Panc1 (cell line): Measurements from ENCODE around the gene DPEP2NB. TPM values are rescaled to one million over a fixed set of nuclear protein-coding genes. Genes with fewer than 3 reads are reported as not detected.

Experiments
- ATAC-seq: fragments of 200-7000 bp; cut with Tn5 transposase; 2 replicates; pipeline ENCODE4 v1.9.1; 2020; ENCODE audit warnings: mild to moderate bottlenecking, moderate library complexity
- BruUV-seq: library from RNA; stranded (reverse); fragments of 400-500 nt; replicated peaks from 2 replicates; lab custom pipeline; 2021; lab: Mats Ljungman, UMichigan
- CTCF ChIA-PET: fragments of 300-600 bp; sonication (Branson Sonifier 250); formaldehyde crosslinking; loops from one replicate; lab custom pipeline; 2022; ENCODE audit warnings: antibody characterized with exemption; lab: Charles Lee
- POLR2A ChIA-PET: fragments of 300-600 bp; sonication (Branson Sonifier 250); formaldehyde crosslinking; loops from one replicate; lab custom pipeline; 2022; ENCODE audit warnings: antibody characterized with exemption; lab: Charles Lee
- DNase-seq: peaks from one replicate; pipeline ENCODE4 v3.0.0-alpha.2; 2010; ENCODE audit warnings: low read depth, low spot score
- H3K27ac ChIP-seq: 2 replicates; pipeline ENCODE4 v1.5.1; 2011; ENCODE audit warnings: mild to moderate bottlenecking, low read length, inconsistent platforms
- H3K27me3 ChIP-seq: fragments of 200-500 bp; sonication (Bioruptor generic); 2 replicates; pipeline ENCODE4 v1.6.0; 2014; ENCODE audit warnings: low read length, inconsistent platforms; ENCODE audit not compliant: control insufficient read depth, insufficient read depth
- H3K36me3 ChIP-seq: fragments of 200-500 bp; sonication (Bioruptor generic); 2 replicates; pipeline ENCODE4 v1.5.1; 2014; ENCODE audit warnings: inconsistent platforms, mild to moderate bottlenecking, low read length, moderate library complexity; ENCODE audit not compliant: control insufficient read depth, insufficient read depth
- H3K4me1 ChIP-seq: 2 replicates; pipeline ENCODE4 v1.5.1; 2011; ENCODE audit warnings: inconsistent platforms, mild to moderate bottlenecking, low read length, moderate library complexity; ENCODE audit not compliant: control insufficient read depth, insufficient read depth
- H3K4me3 ChIP-seq, 2 experiments: 2 replicates each; pipeline ENCODE4 v1.5.1; 2011 to 2012; ENCODE audit warnings: low read depth in 2 of 2, low read length in 2 of 2, mild to moderate bottlenecking in 2 of 2, inconsistent platforms in 1 of 2, moderate library complexity in 1 of 2
- H3K9me3 ChIP-seq: fragments of 200-500 bp; sonication (Bioruptor generic); 2 replicates; pipeline ENCODE4 v1.5.1; 2014; ENCODE audit warnings: low read depth, mild to moderate bottlenecking, inconsistent platforms, low read length, moderate library complexity; ENCODE audit not compliant: control insufficient read depth, insufficient read depth
- CTCF ChIP-seq: fragments of 450-650 bp; IDR thresholded peaks from 2 replicates; pipeline ENCODE4 v1.5.1; 2017; ENCODE audit warnings: mild to moderate bottlenecking
- POLR2AphosphoS5 ChIP-seq: IDR thresholded peaks from 2 replicates; pipeline ENCODE4 v1.6.1; 2012; ENCODE audit warnings: mild to moderate bottlenecking, low read depth, low read length, moderate library complexity
- REST ChIP-seq, 2 experiments: IDR thresholded peaks; 2 replicates each; pipeline ENCODE4 v1.6.1; 2011 to 2012; ENCODE audit warnings: low read depth in 2 of 2, control low read depth in 1 of 2, low read length in 1 of 2, mild to moderate bottlenecking in 1 of 2, moderate library complexity in 1 of 2; ENCODE audit not compliant: insufficient read depth in 1 of 2
- SIN3A ChIP-seq: IDR thresholded peaks from 2 replicates; pipeline ENCODE4 v1.6.1; 2012; ENCODE audit warnings: low read depth, mild to moderate bottlenecking, low read length, moderate library complexity, borderline replicate concordance; ENCODE audit not compliant: insufficient read depth
- TCF7L2 ChIP-seq: IDR thresholded peaks from 2 replicates; pipeline ENCODE4 v1.6.1; 2011; ENCODE audit warnings: mild to moderate bottlenecking, low read depth, low read length, inconsistent platforms
- in situ Hi-C: cut with HindIII; loops from 2 replicates; pipeline ENCODE4 v1.10.0; 2016; ENCODE audit warnings: low sequenced_read_pairs, low pct_unique_long_range_greater_than_20kb
- intact Hi-C: fragments of 100-400 bp; cut with micrococcal nuclease; formaldehyde crosslinking; loops from one replicate; pipeline ENCODE4 v1.10.0; 2022; ENCODE audit not compliant: unreplicated experiment
- total RNA-seq: library from RNA; stranded (reverse); gene quantifications from one replicate; pipeline ENCODE4 v1.2.1, GENCODE V29; 2021; ENCODE audit not compliant: unreplicated experiment

Gene DPEP2NB
- total RNA-seq, 1 experiment from 2014 or later, result not detected

- no peak for ATAC-seq
- no peak for DNase-seq
- intact Hi-C loops (no loop called here), in situ Hi-C loops (no loop called here)
- CTCF ChIA-PET, result no interaction called here
- H3K36me3 ChIP-seq, result no peaks in the 10 kb centered on the region
- H3K4me1 ChIP-seq, result no peaks in the 10 kb centered on the region; the same call in 1 of the 2 replicates
- no peak overlapping the region for H3K4me3 ChIP-seq
- H3K27ac ChIP-seq, result no peak overlapping the region
- no TSS peak for BruUV-seq
- POLR2A ChIA-PET, result no interaction called here
- H3K9me3 ChIP-seq, result no peaks in the 10 kb centered on the region
- H3K27me3 ChIP-seq, result no peaks in the 10 kb centered on the region
- TF ChIP-seq SIN3A (no peak), CTCF (no peak), REST (IDR thresholded peaks at IDR 0.05; ENCODE audit: insufficient read depth in 1 of 2, low read depth in 2 of 2, low read length in 1 of 2) (no peak), POLR2AphosphoS5 (no peak), TCF7L2 (no peak)
Measured at GRCh38 chr16:67986949-67987348, 28.8 kb downstream of the DPEP2NB start.

- CTCF ChIA-PET, result no interaction called here
- TF ChIP-seq TCF7L2 (no peak), SIN3A (no peak), REST (IDR thresholded peaks at IDR 0.05; ENCODE audit: insufficient read depth in 1 of 2, low read depth in 2 of 2, low read length in 1 of 2) (no peak), CTCF (no peak), POLR2AphosphoS5 (no peak)
- H3K27me3 ChIP-seq, result no peaks in the 10 kb centered on the region
- no peak overlapping the region for H3K27ac ChIP-seq
- DNase-seq (no peak), ATAC-seq (no peak)
- no peaks in the 10 kb centered on the region; the same call in 1 of the 2 replicates for H3K4me1 ChIP-seq
- POLR2A ChIA-PET, result no interaction called here
- H3K36me3 ChIP-seq, result no peaks in the 10 kb centered on the region
- intact Hi-C loops, result no loop called here
- H3K9me3 ChIP-seq, result no peaks in the 10 kb centered on the region
- in situ Hi-C loops, result no loop called here
- no TSS peak for BruUV-seq
- no peak overlapping the region for H3K4me3 ChIP-seq
Measured at GRCh38 chr16:67982011-67982696, 33.6 kb downstream of the DPEP2NB start.
